Measurements from ENCODE around the gene ZFPL1. TPM values are rescaled to one million over a fixed set of nuclear protein-coding genes. Genes with fewer than 3 reads are reported as not detected.

Gene ZFPL1
- total and polyA plus RNA-seq, 10 of the 15 experiments (the other 5 are each of a cell fraction or from before 2014, with no cell fraction given): 2.2 to 37.8 (median 27.0) TPM

DNA sequence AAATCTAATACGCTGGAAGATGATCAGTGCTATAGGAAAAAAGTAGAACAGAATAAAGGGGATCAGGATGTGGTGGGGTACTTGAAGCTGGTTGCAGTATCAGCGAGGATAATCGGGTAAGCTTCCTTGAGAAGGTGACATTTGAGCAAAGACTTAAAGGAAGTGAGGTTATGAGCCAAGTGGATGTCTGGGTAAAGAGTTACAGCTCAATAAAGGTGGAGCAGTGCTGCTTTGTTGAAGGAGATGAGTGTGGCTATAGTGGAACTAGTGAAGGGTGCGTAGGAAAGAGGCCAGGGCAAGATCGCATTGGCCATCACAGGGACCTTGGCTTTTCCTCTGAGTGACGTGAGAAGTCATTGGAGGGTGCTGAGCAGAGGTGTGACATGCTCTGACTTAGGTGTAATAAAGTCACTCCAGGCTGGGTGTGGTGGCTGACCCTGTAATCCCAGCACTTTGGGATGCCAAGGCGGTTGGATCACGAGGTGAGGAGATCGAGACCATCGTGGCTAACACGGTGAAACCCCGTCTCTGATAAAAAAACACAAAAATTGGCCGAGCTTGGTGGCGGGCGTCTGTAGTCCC lies 52.6 kb downstream of the ZFPL1 start:
- WGBS (ENCODE audit: insufficient coverage, insufficient replicate concordance, low lambda C conversion rate, missing lambda C conversion rate): 94% methylated on average over 15 of the region's 15 CpGs
- peaks cover 11% of the 10 kb centered on the region for H3K4me1 ChIP-seq (ENCODE audit: control insufficient read depth, insufficient read depth, low read length)
- H3K79me2 ChIP-seq (ENCODE audit: control insufficient read depth, insufficient read depth, low read length): peaks cover 35% of the 10 kb centered on the region
- DNase-seq (ENCODE audit: low read depth, low spot score) (no peak), FAIRE-seq (no peak), ATAC-seq (no peak)
- BruUV-seq (replicated peaks): no TSS peak
- no peak overlapping the region for H3K4me3 ChIP-seq
- H2AFZ ChIP-seq (ENCODE audit: control insufficient read depth, low read depth, low read length): no peak overlapping the region
- no peaks in the 10 kb centered on the region for H3K27me3 ChIP-seq (replicated peaks in 1 of 2; ENCODE audit: control insufficient read depth in 2 of 2, insufficient read depth in 2 of 2, low read length in 1 of 2)
- H3K9me3 ChIP-seq (replicated peaks; ENCODE audit: control insufficient read depth, insufficient read depth, low read length): no peaks in the 10 kb centered on the region
- RAD21 ChIA-PET (ENCODE audit: unreplicated experiment): interaction anchor here (0.5 to 3.0 kb wide), 4 partner anchors 15 to 139 kb away, joined by 3 to 25 read pairs (median 12); partner anchors contain the start of genes CAPN1, FAU and MRPL49
- in situ Hi-C loops (cut with MboI): no loop called here
- H3K4me2 ChIP-seq (ENCODE audit: control insufficient read depth, insufficient read depth): no peak overlapping the region
- POLR2A ChIA-PET: interaction anchor here (0.6 to 2.5 kb wide), 5 partner anchors 13 to 126 kb away, joined by 4 to 9 read pairs (median 5); partner anchors contain the start of genes FAU, MRPL49, POLA2 and TM7SF2
- H3K36me3 ChIP-seq (ENCODE audit: control insufficient read depth in 2 of 2, insufficient read depth in 2 of 2, low read length in 1 of 2): peaks cover 0 to 4% of the 10 kb centered on the region in 2 experiments; a peak in 3 of 4 replicates
- no peaks in the 10 kb centered on the region for H4K20me1 ChIP-seq (ENCODE audit: control insufficient read depth, insufficient read depth)
- SMC1A ChIA-PET (ENCODE audit: uncharacterized antibody, unreplicated experiment): interaction anchor here (0.6 to 2.3 kb wide), 7 partner anchors 8 to 193 kb away, joined by 4 to 13 read pairs (median 6); partner anchors contain the start of genes FAU and MRPL49
- H3K27ac ChIP-seq (ENCODE audit: control insufficient read depth, insufficient read depth): no peak overlapping the region
- no peak overlapping the region for H3K9ac ChIP-seq (ENCODE audit: control insufficient read depth, insufficient read depth, low read length)
- CTCF ChIA-PET: interaction anchor here (1.2 to 6.7 kb wide), 7 partner anchors 9 to 179 kb away, joined by 3 to 40 read pairs (median 6); partner anchors contain the start of genes CAPN1, CDC42EP2, FAU and MRPL49
- intact Hi-C loops (cut with micrococcal nuclease; ENCODE audit: unreplicated experiment): loop anchor here (10.0 kb wide), 1 partner anchor 118 kb away; no protein-coding TSS in a partner anchor
- TF ChIP-seq SKIL (IDR thresholded peaks at IDR 0.05; ENCODE audit: low read depth, poor library complexity, severe bottlenecking) (no peak), MEF2A (IDR thresholded peaks at IDR 0.05; ENCODE audit: insufficient read depth, low read depth, low read length) (no peak), STAT3 (IDR thresholded peaks at IDR 0.05; ENCODE audit: low read depth, low read length) (no peak), MYC (IDR thresholded peaks at IDR 0.05; ENCODE audit: insufficient read depth, insufficient read length, insufficient replicate concordance, low read length, severe bottlenecking) (no peak), USF1 (IDR thresholded peaks at IDR 0.05; ENCODE audit: borderline replicate concordance, extremely low read length, insufficient read depth, low read depth, low read length) (no peak), PAX5 (IDR thresholded peaks at IDR 0.05; ENCODE audit: borderline replicate concordance, low read depth, low read length) (no peak), NBN (IDR thresholded peaks at IDR 0.05) (no peak), USF2 (IDR thresholded peaks at IDR 0.05; ENCODE audit: borderline replicate concordance, low read depth, low read length) (no peak)
- TF ChIP-seq, protein P1, sequence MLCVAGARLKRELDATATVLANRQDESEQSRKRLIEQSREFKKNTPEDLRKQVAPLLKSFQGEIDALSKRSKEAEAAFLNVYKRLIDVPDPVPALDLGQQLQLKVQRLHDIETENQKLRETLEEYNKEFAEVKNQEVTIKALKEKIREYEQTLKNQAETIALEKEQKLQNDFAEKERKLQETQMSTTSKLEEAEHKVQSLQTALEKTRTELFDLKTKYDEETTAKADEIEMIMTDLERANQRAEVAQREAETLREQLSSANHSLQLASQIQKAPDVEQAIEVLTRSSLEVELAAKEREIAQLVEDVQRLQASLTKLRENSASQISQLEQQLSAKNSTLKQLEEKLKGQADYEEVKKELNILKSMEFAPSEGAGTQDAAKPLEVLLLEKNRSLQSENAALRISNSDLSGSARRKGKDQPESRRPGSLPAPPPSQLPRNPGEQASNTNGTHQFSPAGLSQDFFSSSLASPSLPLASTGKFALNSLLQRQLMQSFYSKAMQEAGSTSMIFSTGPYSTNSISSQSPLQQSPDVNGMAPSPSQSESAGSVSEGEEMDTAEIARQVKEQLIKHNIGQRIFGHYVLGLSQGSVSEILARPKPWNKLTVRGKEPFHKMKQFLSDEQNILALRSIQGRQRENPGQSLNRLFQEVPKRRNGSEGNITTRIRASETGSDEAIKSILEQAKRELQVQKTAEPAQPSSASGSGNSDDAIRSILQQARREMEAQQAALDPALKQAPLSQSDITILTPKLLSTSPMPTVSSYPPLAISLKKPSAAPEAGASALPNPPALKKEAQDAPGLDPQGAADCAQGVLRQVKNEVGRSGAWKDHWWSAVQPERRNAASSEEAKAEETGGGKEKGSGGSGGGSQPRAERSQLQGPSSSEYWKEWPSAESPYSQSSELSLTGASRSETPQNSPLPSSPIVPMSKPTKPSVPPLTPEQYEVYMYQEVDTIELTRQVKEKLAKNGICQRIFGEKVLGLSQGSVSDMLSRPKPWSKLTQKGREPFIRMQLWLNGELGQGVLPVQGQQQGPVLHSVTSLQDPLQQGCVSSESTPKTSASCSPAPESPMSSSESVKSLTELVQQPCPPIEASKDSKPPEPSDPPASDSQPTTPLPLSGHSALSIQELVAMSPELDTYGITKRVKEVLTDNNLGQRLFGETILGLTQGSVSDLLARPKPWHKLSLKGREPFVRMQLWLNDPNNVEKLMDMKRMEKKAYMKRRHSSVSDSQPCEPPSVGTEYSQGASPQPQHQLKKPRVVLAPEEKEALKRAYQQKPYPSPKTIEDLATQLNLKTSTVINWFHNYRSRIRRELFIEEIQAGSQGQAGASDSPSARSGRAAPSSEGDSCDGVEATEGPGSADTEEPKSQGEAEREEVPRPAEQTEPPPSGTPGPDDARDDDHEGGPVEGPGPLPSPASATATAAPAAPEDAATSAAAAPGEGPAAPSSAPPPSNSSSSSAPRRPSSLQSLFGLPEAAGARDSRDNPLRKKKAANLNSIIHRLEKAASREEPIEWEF (IDR thresholded peaks at IDR 0.05; ENCODE audit: insufficient replicate concordance, low read depth, low read length): no peak

All from GM12878 (cell line).